DMS 273 treated with DMSO at 0.1 percent for 48 hours (cell line): ENCODE results near the gene TDRD6.
A peak's percentile ranks its signal among the peaks of the same experiment; 100 is the strongest.

Source experiments
- DNase-seq: peaks from one replicate; lab custom pipeline; 2025; lab: John Stamatoyannopoulos, UW

TDRD6 gene

GRCh38 chr6:46688117-46688965 is 656 bp downstream of the TDRD6 start:
- no peak for DNase-seq

- DNase-seq: no peak
Measured at GRCh38 chr6:46688966-46689335, 1.3 kb downstream of the TDRD6 start.

GRCh38 chr6:46689657-46690056 is 2.0 kb downstream of the TDRD6 start:
- no peak for DNase-seq

- DNase-seq: no peak
Measured at GRCh38 chr6:46690141-46690755, 2.6 kb downstream of the TDRD6 start.

- no peak for DNase-seq
Measured at GRCh38 chr6:46690911-46691451, 3.3 kb downstream of the TDRD6 start.

GRCh38 chr6:46699970-46700369 is 12.3 kb downstream of the TDRD6 start:
- no peak for DNase-seq

- peak; percentile 18 for DNase-seq
Measured at GRCh38 chr6:46704562-46704961, 16.9 kb downstream of the TDRD6 start.

- DNase-seq: no peak
Measured at GRCh38 chr6:46706464-46706863, 18.8 kb downstream of the TDRD6 start.

- no peak for DNase-seq
Measured at GRCh38 chr6:46711491-46711890, 23.8 kb downstream of the TDRD6 start.

- DNase-seq: no peak
Measured at GRCh38 chr6:46715141-46715540, 27.5 kb downstream of the TDRD6 start.

GRCh38 chr6:46719099-46719498 is 31.4 kb downstream of the TDRD6 start:
- no peak for DNase-seq

- no peak for DNase-seq
Measured at GRCh38 chr6:46720401-46720800, 32.7 kb downstream of the TDRD6 start.

- no peak for DNase-seq
Measured at GRCh38 chr6:46729787-46730326, 42.2 kb downstream of the TDRD6 start.

GRCh38 chr6:46730921-46731461 is 43.3 kb downstream of the TDRD6 start:
- no peak for DNase-seq

GRCh38 chr6:46733341-46733801 is 45.7 kb downstream of the TDRD6 start:
- no peak for DNase-seq

GRCh38 chr6:46734867-46735719 is 47.4 kb downstream of the TDRD6 start, which contains the start of gene PLA2G7:
Gene PLA2G7 (minus strand): TSS chr6:46735375. CDS start chr6:46722891, 12,484 bp downstream.
- no peak for DNase-seq

GRCh38 chr6:46735720-46736031 is 48.0 kb downstream of the TDRD6 start:
- DNase-seq: no peak

- no peak for DNase-seq
Measured at GRCh38 chr6:46736906-46737305, 49.2 kb downstream of the TDRD6 start.

- no peak for DNase-seq
Measured at GRCh38 chr6:46741482-46741881, 53.8 kb downstream of the TDRD6 start.

GRCh38 chr6:46741910-46742309 is 54.2 kb downstream of the TDRD6 start:
- DNase-seq: no peak

GRCh38 chr6:46743425-46744158 is 55.9 kb downstream of the TDRD6 start:
- DNase-seq: no peak
